PC-3 (cell line): ENCODE results near the gene HELQ.
"Not testable (repeated sequence)": the region's sequence is repeated elsewhere in the genome, so short reads cannot be mapped to it uniquely, and the experiment has no call there.

Experiments used
- CTCF ChIP-seq: fragments of 300-600 bp; sonication (generic); conservative IDR thresholded peaks from 2 replicates; pipeline ENCODE4 v1.5.1; 2017; ENCODE audit warnings: antibody characterized with exemption, low read depth, mild to moderate bottlenecking, low read length
- EZH2 ChIP-seq: fragments of 300-600 bp; sonication (generic); IDR thresholded peaks from one replicate; pipeline ENCODE4 v1.6.1; 2017; ENCODE audit warnings: antibody characterized with exemption, mild to moderate bottlenecking, low read length; ENCODE audit not compliant: unreplicated experiment
- EZH2phosphoT487 ChIP-seq: fragments of 300-600 bp; sonication (generic); IDR thresholded peaks from 2 replicates; pipeline ENCODE4 v1.6.1; 2018; ENCODE audit warnings: mild to moderate bottlenecking, antibody characterized with exemption, low read length, borderline replicate concordance

- TF ChIP-seq CTCF, EZH2phosphoT487, EZH2: not testable (repeated sequence)
These were observed 46.0 kb upstream of the HELQ start for GRCh38 chr4:83501671-83502070.
